Stimulated activated CD4-positive, alpha-beta T cell treated with anti-CD3 and anti-CD28 coated beads, Interleukin-12 subunit alpha, Interleukin-12 subunit beta, amount 100 ng/mL, for 4 hours (primary cell): Measurements from ENCODE around the gene C1QA.

Experiments
- DNase-seq: peaks from one replicate; pipeline ENCODE4 v3.0.0-alpha.2; 2020

The C1QA gene, protein sequence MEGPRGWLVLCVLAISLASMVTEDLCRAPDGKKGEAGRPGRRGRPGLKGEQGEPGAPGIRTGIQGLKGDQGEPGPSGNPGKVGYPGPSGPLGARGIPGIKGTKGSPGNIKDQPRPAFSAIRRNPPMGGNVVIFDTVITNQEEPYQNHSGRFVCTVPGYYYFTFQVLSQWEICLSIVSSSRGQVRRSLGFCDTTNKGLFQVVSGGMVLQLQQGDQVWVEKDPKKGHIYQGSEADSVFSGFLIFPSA

DNA sequence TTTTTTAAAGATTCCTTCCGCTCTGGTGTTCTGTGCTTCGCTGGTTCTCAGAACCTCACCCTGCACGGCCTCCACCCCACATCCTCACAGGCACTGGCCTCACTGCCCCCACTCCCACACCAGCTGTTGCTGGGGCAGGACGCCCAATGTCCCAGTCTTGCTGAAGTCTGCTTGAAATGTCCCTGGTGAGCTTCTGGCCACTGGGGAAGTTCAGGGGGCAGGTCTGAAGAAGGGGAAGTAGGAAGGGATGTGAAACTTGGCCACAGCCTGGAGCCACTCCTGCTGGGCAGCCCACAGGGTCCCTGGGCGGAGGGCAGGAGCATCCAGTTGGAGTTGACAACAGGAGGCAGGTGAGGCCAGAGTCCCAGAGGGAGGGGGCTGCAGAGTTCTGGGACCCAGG is at the start of gene C1QA:
Gene C1QA (plus strand): TSS at position 276 of the 400 bp plus-strand sequence. CDS start 989 bp downstream, outside the sequence.
- no peak for DNase-seq

DNA sequence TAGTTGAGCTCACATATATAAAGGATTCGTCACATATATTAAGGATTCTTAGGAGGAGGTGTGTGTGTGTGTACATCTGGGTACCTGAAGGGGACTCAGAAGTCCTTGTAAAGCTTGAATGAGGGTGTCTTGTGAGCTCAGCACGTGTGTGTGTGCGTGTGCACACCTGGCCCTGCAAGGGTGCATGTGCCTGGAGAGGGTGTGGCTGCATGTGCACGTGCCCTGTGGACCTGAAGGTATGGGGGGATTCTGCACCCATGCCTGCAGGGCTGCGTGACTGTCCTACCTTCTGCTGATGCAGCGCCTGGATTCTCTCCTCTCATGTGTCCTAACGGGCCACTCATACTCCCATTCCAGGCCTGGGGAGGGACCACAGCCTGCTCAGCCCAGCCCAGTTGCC is 49.2 kb upstream of the C1QA start:
- DNase-seq = no peak

GRCh38 chr1:22588899-22589422 is 47.5 kb upstream of the C1QA start:
- no peak for DNase-seq

DNA sequence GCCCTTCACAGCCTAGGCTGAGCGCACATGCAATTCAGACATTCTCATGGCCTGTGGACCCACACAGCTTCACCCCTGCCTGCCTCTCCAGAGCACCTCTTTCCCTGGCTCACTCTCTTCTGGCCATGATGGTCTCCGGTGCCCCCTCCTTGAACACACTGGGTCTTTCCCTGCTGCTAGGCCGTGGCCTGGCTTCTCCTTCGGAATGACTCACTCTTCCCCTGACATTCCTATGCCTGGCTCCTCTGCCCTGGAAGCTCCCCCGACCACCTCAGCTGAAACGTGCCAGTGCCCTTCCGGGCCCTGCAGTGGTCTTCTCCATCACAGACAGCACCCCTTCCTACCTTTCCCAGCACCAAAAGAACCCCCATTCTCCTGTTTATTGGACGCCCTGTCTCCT is 44.9 kb upstream of the C1QA start:
- DNase-seq = no peak

- DNase-seq = no peak
These were observed 44.4 kb upstream of the C1QA start for GRCh38 chr1:22592051-22592450.

GRCh38 chr1:22592919-22593790 is 43.3 kb upstream of the C1QA start:
- no peak for DNase-seq

GRCh38 chr1:22594396-22594795 is 42.0 kb upstream of the C1QA start:
- no peak for DNase-seq

DNA sequence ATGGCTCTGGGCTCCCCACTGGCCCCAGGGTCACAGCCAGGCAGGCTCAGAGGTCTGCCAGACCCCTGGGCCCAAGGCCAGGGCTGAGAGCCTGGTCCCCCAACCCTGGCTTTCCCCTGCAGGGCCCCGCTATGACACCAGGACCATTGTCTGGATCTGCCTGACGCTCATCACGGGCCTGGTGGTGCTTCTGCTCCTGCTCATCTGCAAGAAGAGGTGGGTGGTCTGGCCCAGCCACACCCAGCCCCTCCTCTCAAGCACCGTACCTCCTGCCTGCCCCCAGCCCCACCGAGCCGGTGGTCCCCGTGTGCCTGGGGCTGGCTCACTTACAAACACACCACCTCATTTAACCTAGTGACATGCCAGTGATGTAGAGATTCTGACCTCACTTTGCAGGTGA is 41.3 kb upstream of the C1QA start:
- DNase-seq = no peak

GRCh38 chr1:22597301-22597965 is 39.0 kb upstream of the C1QA start:
- no peak for DNase-seq

- DNase-seq = no peak
These were observed 38.4 kb upstream of the C1QA start for GRCh38 chr1:22597996-22598395.

DNA sequence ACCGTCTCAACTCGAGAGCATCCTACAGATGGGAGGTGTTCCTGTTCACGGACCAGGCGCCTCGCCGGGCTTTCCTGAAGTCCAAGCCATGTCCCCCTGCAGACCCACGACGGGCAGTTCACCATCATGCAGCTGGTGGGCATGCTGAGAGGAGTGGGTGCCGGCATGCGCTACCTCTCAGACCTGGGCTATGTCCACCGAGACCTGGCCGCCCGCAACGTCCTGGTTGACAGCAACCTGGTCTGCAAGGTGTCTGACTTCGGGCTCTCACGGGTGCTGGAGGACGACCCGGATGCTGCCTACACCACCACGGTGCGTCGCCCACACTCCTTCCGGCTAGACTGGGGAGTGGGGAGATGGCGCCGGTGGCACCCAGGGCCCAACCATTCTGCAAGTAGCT is 37.7 kb upstream of the C1QA start:
- no peak for DNase-seq

GRCh38 chr1:22600071-22600816 is 36.2 kb upstream of the C1QA start:
- no peak for DNase-seq

DNA sequence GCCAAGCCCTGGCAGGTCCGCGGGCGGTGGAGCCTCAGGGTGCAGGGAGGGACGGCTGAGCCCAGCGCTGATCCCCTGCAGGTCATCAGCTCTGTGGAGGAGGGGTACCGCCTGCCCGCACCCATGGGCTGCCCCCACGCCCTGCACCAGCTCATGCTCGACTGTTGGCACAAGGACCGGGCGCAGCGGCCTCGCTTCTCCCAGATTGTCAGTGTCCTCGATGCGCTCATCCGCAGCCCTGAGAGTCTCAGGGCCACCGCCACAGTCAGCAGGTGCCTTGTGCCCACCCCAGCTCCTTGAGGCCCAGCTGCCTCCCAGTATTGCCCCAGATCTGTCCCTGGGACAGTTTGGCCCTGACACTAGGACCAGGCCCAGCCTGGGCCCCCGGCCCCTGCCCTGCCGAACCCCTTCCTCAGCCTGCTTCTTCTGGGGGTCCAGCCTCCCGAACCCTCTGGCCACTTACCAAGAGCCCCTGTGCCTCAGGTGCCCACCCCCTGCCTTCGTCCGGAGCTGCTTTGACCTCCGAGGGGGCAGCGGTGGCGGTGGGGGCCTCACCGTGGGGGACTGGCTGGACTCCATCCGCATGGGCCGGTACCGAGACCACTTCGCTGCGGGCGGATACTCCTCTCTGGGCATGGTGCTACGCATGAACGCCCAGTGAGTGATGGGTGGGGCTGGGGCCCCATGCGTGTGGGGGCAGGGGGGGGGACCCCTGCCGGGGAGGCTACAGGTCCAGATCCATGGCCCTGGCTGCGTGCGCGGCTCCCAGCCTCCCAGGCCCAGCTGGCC is 35.4 kb upstream of the C1QA start:
- no peak for DNase-seq

DNA sequence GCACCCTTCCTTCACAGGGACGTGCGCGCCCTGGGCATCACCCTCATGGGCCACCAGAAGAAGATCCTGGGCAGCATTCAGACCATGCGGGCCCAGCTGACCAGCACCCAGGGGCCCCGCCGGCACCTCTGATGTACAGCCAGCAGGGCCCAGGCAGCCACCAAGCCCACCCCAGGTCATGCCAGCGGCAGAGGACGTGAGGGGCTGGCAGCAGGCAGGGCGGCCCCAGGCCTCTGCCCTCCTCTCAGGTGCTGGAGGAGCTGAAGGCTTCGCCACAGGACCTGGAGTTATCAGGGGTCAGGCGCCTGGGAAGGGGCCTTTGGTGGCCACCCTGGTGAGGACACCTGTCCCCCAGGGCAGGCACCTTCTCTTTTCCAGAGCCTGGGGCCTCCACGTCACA is 34.8 kb upstream of the C1QA start:
- DNase-seq = no peak

- no peak for DNase-seq
These were observed 34.2 kb upstream of the C1QA start for GRCh38 chr1:22602060-22602740.

- DNase-seq = no peak
These were observed 30.3 kb upstream of the C1QA start for GRCh38 chr1:22606161-22606560.

DNA sequence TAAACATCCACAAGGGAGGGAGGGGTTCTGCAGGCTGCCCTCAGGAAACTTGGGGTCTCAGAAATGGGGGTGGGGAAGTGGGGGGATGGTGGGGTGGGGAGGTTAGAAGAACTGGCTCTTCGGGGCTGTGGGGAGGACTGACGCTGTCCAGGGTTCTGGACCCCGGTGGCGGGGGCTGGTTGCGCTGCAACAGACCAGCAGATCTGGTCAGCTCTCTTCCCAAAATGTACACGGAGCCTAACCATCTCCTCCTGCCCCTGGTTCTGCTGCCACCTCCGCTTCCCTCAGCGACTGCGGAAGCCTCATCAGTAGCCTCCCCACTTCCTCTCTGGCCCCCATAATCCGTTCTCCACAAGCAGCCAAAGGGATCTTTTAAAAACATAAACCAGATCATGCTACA is 29.3 kb upstream of the C1QA start:
- no peak for DNase-seq

DNA sequence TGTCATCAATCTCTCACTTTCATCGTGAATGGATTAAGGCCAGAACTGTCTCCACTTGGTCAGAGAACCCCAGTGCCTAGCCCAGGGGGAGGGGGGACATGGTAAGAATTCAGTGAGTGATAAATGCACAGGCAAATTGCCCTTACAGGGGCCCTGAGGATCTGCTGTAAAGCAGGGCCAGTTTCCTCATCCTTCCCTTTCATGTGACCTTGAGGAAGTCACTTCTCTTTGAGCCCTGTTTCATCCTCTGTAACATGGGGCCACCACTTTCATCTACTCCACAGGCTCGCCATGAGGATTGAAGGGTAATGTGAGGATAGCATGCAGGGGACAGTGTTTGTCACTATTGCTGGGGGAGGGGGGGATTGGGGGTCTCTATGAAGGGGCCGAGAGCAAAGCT is 28.1 kb upstream of the C1QA start:
- no peak for DNase-seq

DNA sequence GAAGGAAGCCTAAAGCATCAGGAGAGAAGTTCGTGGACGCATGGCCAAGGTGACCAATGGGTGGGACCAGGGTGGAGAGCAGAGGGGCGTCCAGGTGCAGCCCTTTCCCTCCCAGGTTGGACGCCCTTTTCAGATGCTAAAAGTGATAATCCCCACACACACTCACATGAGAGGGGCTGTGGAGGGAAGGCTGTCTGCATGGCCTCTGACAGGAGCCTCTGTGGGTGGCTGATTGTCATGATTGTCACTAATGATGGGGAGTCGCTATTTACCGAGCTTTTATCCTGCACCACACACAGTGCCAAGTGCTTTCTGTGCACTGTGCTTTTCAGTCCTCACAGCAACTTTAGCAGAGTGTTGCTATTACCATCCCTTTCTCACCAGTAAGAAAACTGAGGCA is 27.1 kb upstream of the C1QA start:
- DNase-seq = no peak

DNA sequence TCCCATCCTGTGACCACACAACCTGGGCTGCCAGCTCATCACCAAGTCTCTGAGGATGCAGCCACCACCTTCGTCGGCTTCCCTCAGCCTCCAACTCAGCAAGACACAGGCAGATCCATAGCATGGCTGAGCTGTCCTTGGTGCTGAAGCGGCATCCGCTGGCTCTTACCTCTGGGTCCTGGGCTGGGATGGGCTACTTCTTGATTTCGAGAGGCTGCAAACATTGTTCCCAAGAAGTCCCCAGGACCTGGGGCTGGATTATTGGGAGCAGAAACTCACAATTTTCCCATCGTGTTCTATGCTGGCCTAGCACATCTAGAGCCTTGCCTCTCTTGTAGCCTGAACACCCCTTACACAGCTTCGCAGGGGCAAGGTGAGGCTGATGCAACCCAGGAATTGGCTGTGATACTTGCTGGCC is 24.9 kb upstream of the C1QA start:
- DNase-seq = no peak
